Keratinocyte (primary cell): ENCODE measurements around the gene UNC13C.

Experiments used
- CTCF ChIP-seq, 3 experiments: IDR thresholded peaks in 1 of 3; conservative IDR thresholded peaks in 1 of 3; optimal IDR thresholded peaks in 1 of 3; 2 replicates in 2 of 3; 3 replicates in 1 of 3; pipeline versions ENCODE3 to v1.5.1; 2011; ENCODE audit warnings: low read length in 3 of 3, mild to moderate bottlenecking in 3 of 3, moderate library complexity in 2 of 3, control low read depth in 1 of 3, inconsistent platforms in 1 of 3; ENCODE audit not compliant: insufficient read depth in 2 of 3; ENCODE audit errors: extremely low read depth in 1 of 3
- EZH2 ChIP-seq: IDR thresholded peaks from one replicate; pipeline ENCODE4 v1.6.1; 2012; ENCODE audit warnings: inconsistent platforms, mild to moderate bottlenecking, low read length, moderate library complexity

GRCh38 chr15:53936137-53936536 is 42.1 kb upstream of the UNC13C start:
- TF ChIP-seq CTCF (optimal IDR thresholded peaks at IDR 0.05 in 1 of 3, IDR thresholded peaks at IDR 0.05 in 1 of 3, conservative IDR thresholded peaks at IDR 0.05 in 1 of 3; ENCODE audit: extremely low read depth in 1 of 3, insufficient read depth in 2 of 3, low read length in 3 of 3) (no peak), EZH2 (no peak)
